Fibroblast of villous mesenchyme (primary cell): Measurements from ENCODE around the gene MELK. TPM values are rescaled to one million over a fixed set of nuclear protein-coding genes. Genes with fewer than 3 reads are reported as not detected.

Source experiments
- DNase-seq: peaks from one replicate; pipeline ENCODE4 v3.0.0-alpha.2; 2010; ENCODE audit warnings: low read depth
- H3K4me3 ChIP-seq: 2 replicates; pipeline ENCODE4 v1.5.1; 2011; ENCODE audit warnings: low read depth, mild to moderate bottlenecking, low read length
- CTCF ChIP-seq: IDR thresholded peaks from 2 replicates; pipeline ENCODE4 v1.5.1; 2012; ENCODE audit warnings: low read depth, mild to moderate bottlenecking, low read length; ENCODE audit not compliant: insufficient read depth
- total RNA-seq: library from RNA; depleted of rRNA; stranded (reverse); fragments of >200 nt; gene quantifications from 2 replicates; pipeline ENCODE4 v1.2.3, GENCODE V29; 2012

Gene MELK
- total RNA-seq, 1 donor = 34.5 TPM

GRCh38 chr9:36576866-36577265 is 4.2 kb downstream of the MELK start:
- no peak overlapping the region for H3K4me3 ChIP-seq
- DNase-seq = no peak
- no peak for TF ChIP-seq CTCF

GRCh38 chr9:36584620-36585460 is 12.1 kb downstream of the MELK start:
- no peak for TF ChIP-seq CTCF
- H3K4me3 ChIP-seq = no peak overlapping the region
- DNase-seq = peak; percentile 39

GRCh38 chr9:36590231-36590630 is 17.5 kb downstream of the MELK start:
- no peak for DNase-seq
- no peak for TF ChIP-seq CTCF
- no peak overlapping the region for H3K4me3 ChIP-seq

- no peak for TF ChIP-seq CTCF
- DNase-seq = no peak
- H3K4me3 ChIP-seq = no peak overlapping the region
Observed at GRCh38 chr9:36592801-36593583, 20.3 kb downstream of the MELK start.

GRCh38 chr9:36594213-36594612 is 21.5 kb downstream of the MELK start:
- no peak for TF ChIP-seq CTCF
- no peak for DNase-seq
- H3K4me3 ChIP-seq = no peak overlapping the region

- no peak overlapping the region for H3K4me3 ChIP-seq
- peak; percentile 80 for TF ChIP-seq CTCF
- peak; percentile 60 for DNase-seq
Observed at GRCh38 chr9:36597412-36598178, 24.9 kb downstream of the MELK start.
